Activated naive CD4-positive, alpha-beta T cell treated with anti-CD3 and anti-CD28 coated beads, Interleukin-2, amount 50 U/mL, for 72 hours (primary cell): ENCODE results near the gene CHMP6. TPM values are rescaled to one million over a fixed set of nuclear protein-coding genes. Genes with fewer than 3 reads are reported as not detected.
"Not testable (repeated sequence)": the region's sequence is repeated elsewhere in the genome, so short reads cannot be mapped to it uniquely, and the experiment has no call there.

ENCODE experiments used
- ATAC-seq, 2 donors: fragments of 150-1000 bp; cut with Tn5 transposase; 2 replicates each; pipeline ENCODE4 v1.10.0; 2021; ENCODE audit warnings: mild to moderate bottlenecking in 2 of 2, moderate library complexity in 2 of 2
- DNase-seq, 2 donors: peaks; one replicate each; pipeline ENCODE4 v3.0.0; 2021 to 2022; ENCODE audit warnings: low spot score in 2 of 2
- H3K27ac Mint-ChIP-seq, 2 donors: one replicate each; pipeline ENCODE4 v1.8.0; 2022; ENCODE audit warnings: mild to moderate bottlenecking in 2 of 2, mixed read lengths in 2 of 2
- H3K36me3 Mint-ChIP-seq, 2 donors: one replicate each; pipeline ENCODE4 v1.8.0; 2022; ENCODE audit warnings: mixed read lengths in 2 of 2
- H3K9me3 Mint-ChIP-seq, 2 donors: one replicate each; pipeline ENCODE4 v1.8.0; 2022; ENCODE audit warnings: mixed read lengths in 2 of 2
- total RNA-seq, 2 donors: library from RNA; stranded (reverse); gene quantifications; one replicate each; pipeline ENCODE4 v1.2.3, GENCODE V29; 2022

CHMP6 gene
- total RNA-seq, 2 donors from 2014 or later: 9.7 to 18.5 TPM

- Mint-ChIP-seq H3K27ac (no peak overlapping the region), H3K9me3 (peaks cover 0 to 9% of the 10 kb centered on the region in 2 donors), H3K36me3 (peaks cover 0 to 12% of the 10 kb centered on the region in 2 donors)
- DNase-seq (no peak), ATAC-seq (no peak)
Measured at GRCh38 chr17:81027038-81027437, 35.4 kb downstream of the CHMP6 start.

GRCh38 chr17:81027591-81028505 is 36.2 kb downstream of the CHMP6 start:
- no peak for ATAC-seq
- Mint-ChIP-seq H3K9me3 (peaks cover 0 to 9% of the 10 kb centered on the region in 2 donors), H3K27ac (no peak overlapping the region), H3K36me3 (peaks cover 0 to 12% of the 10 kb centered on the region in 2 donors)
- no peak for DNase-seq

GRCh38 chr17:81028506-81028858 is 36.8 kb downstream of the CHMP6 start:
- DNase-seq: no peak
- Mint-ChIP-seq H3K27ac (no peak overlapping the region), H3K36me3 (peaks cover 0 to 12% of the 10 kb centered on the region in 2 donors), H3K9me3 (peaks cover 0 to 9% of the 10 kb centered on the region in 2 donors)
- ATAC-seq: no peak

- no peak for ATAC-seq
- H3K36me3 Mint-ChIP-seq: peaks cover 0 to 12% of the 10 kb centered on the region in 2 donors
- peaks cover 0 to 9% of the 10 kb centered on the region in 2 donors for H3K9me3 Mint-ChIP-seq
- DNase-seq: no peak
- H3K27ac Mint-ChIP-seq: no peak overlapping the region
Measured at GRCh38 chr17:81029859-81030258, 38.2 kb downstream of the CHMP6 start.

GRCh38 chr17:81030312-81030711 is 38.7 kb downstream of the CHMP6 start:
- not testable (repeated sequence) for ATAC-seq, H3K9me3 Mint-ChIP-seq, H3K27ac Mint-ChIP-seq, DNase-seq
- H3K36me3 Mint-ChIP-seq: peaks cover 0 to 12% of the 10 kb centered on the region in 2 donors

- ATAC-seq: no peak
- peaks cover 0 to 9% of the 10 kb centered on the region in 2 donors for H3K9me3 Mint-ChIP-seq
- H3K27ac Mint-ChIP-seq: no peak overlapping the region
- peaks cover 0 to 12% of the 10 kb centered on the region in 2 donors for H3K36me3 Mint-ChIP-seq
- DNase-seq: no peak
Measured at GRCh38 chr17:81030741-81031565, 39.3 kb downstream of the CHMP6 start.

- ATAC-seq: no peak
Measured at GRCh38 chr17:81031566-81032550, 40.2 kb downstream of the CHMP6 start.

GRCh38 chr17:81032641-81033480 is 41.2 kb downstream of the CHMP6 start:
- H3K27ac Mint-ChIP-seq: no peak overlapping the region
- ATAC-seq (no peak), DNase-seq (no peak)
- H3K9me3 Mint-ChIP-seq: no peaks in the 10 kb centered on the region
- no peaks in the 10 kb centered on the region for H3K36me3 Mint-ChIP-seq

More at GRCh38 chr17:81031566-81032550, 40.2 kb downstream of the CHMP6 start:
- Mint-ChIP-seq H3K9me3 (peaks cover 0 to 4% of the 10 kb centered on the region in 2 donors), H3K27ac (no peak overlapping the region), H3K36me3 (peaks cover 0 to 4% of the 10 kb centered on the region in 2 donors)
- DNase-seq: no peak

- Mint-ChIP-seq H3K36me3 (no peaks in the 10 kb centered on the region), H3K27ac (no peak overlapping the region), H3K9me3 (no peaks in the 10 kb centered on the region)
- no peak for DNase-seq
- no peak for ATAC-seq
Measured at GRCh38 chr17:81033535-81034167, 42.0 kb downstream of the CHMP6 start.

GRCh38 chr17:81034168-81034777 is 42.6 kb downstream of the CHMP6 start:
- Mint-ChIP-seq H3K27ac (peak overlapping the region in 1 of 2 donors; percentile 36), H3K9me3 (no peaks in the 10 kb centered on the region), H3K36me3 (no peaks in the 10 kb centered on the region)
- peak; percentile 25 to 29 for ATAC-seq
- no peak for DNase-seq

GRCh38 chr17:81034779-81035520 is 43.3 kb downstream of the CHMP6 start, which contains the start of gene BAIAP2:
Gene BAIAP2 (plus strand): TSS chr17:81035151. CDS start chr17:81035255, 104 bp downstream.
- Mint-ChIP-seq H3K27ac (peak within 1 kb of the TSS; percentile 36 to 57), H3K9me3 (no peaks in the 10 kb centered on the region), H3K36me3 (no peaks in the 10 kb centered on the region)
- peak; percentile 90 for ATAC-seq
- peak; percentile 89 to 94 for DNase-seq

- DNase-seq (no peak), ATAC-seq (peak; percentile 12)
- no peaks in the 10 kb centered on the region for H3K36me3 Mint-ChIP-seq
- peak overlapping the region in 1 of 2 donors; percentile 57 for H3K27ac Mint-ChIP-seq
- H3K9me3 Mint-ChIP-seq: no peaks in the 10 kb centered on the region
Measured at GRCh38 chr17:81035521-81036196, 44.0 kb downstream of the CHMP6 start.

- Mint-ChIP-seq H3K36me3 (no peaks in the 10 kb centered on the region), H3K9me3 (no peaks in the 10 kb centered on the region), H3K27ac (peak overlapping the region in 1 of 2 donors; percentile 57)
- DNase-seq: no peak
- ATAC-seq: no peak
Measured at GRCh38 chr17:81036197-81036941, 44.7 kb downstream of the CHMP6 start.
